NT2/D1 (cell line): Measurements from ENCODE around the gene REG4.

ENCODE experiments used
- YY1 ChIP-seq: IDR thresholded peaks from 2 replicates; pipeline ENCODE4 v1.6.1; 2011; ENCODE audit not compliant: insufficient read length, insufficient read depth
- ZNF274 ChIP-seq: IDR thresholded peaks from 2 replicates; pipeline ENCODE4 v1.6.1; 2011; ENCODE audit warnings: mild to moderate bottlenecking, low read depth, low read length

DNA sequence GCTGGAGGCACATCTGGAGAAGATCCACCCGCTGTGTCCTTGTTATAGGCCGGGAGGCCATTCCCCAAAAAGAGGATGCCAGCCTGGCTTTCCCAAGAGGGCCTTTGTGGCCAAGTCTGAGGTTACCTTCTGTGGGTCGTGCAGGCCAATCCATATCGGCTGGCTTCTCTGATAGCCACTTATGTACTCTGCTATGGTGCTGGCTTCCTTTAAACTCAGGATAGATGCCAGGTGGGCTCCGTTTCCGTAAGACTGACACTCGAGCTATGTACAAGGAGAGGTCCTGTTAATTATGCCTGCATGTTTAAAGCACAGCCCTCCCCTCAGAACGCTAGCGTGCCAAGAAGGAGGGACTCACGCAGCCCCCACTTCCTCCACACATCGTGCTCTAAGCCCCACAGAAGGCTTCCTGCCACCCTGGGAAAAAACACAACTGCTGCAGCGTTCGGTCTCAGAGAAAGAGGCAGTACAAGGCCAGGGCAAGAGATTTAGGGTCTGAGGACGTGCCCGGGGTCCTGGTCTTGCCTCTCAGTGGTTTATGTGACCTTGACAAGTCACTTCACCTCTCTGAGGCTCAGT, 11.6 kb downstream of the REG4 start:
- TF ChIP-seq YY1 (no peak), ZNF274 (no peak)
